Aorta (tissue), 5 donors: ENCODE data around the gene MYOG. TPM values are rescaled to one million over a fixed set of nuclear protein-coding genes. Genes with fewer than 3 reads are reported as not detected.

Experiments
- ATAC-seq: fragments of 200-7000 bp; cut with Tn5 transposase; one replicate; pipeline ENCODE4 v1.9.1; 2022; ENCODE audit warnings: moderate library complexity; ENCODE audit not compliant: low FRiP score
- DNase-seq, 2 donors: peaks; one replicate each; pipeline ENCODE4 v3.0.0-alpha.2; 2020
- H3K27ac ChIP-seq, 2 donors: one replicate each; pipeline ENCODE4 v1.5.1; 2013; ENCODE audit warnings: low read length in 2 of 2, mild to moderate bottlenecking in 2 of 2, moderate library complexity in 2 of 2, control low read depth in 1 of 2, inconsistent platforms in 1 of 2, low read depth in 1 of 2
- H3K27me3 ChIP-seq, 2 donors: one replicate each; pipeline ENCODE4 v1.6.1; 2013; ENCODE audit warnings: control low read depth in 1 of 2, low read length in 1 of 2, mild to moderate bottlenecking in 1 of 2, moderate library complexity in 1 of 2; ENCODE audit not compliant: insufficient read depth in 2 of 2, control insufficient read depth in 1 of 2
- H3K36me3 ChIP-seq, 2 donors: one replicate each; pipeline ENCODE4 v1.6.1; 2013; ENCODE audit warnings: control low read depth in 1 of 2, low read length in 1 of 2, mild to moderate bottlenecking in 1 of 2; ENCODE audit not compliant: insufficient read depth in 2 of 2, control insufficient read depth in 1 of 2
- H3K4me1 ChIP-seq, 2 donors: one replicate each; pipeline ENCODE4 v1.6.1; 2013; ENCODE audit warnings: low read length in 2 of 2, control low read depth in 1 of 2, mild to moderate bottlenecking in 1 of 2, moderate library complexity in 1 of 2; ENCODE audit not compliant: insufficient read depth in 2 of 2, control insufficient read depth in 1 of 2
- H3K4me3 ChIP-seq, 2 donors: one replicate each; pipeline ENCODE4 v1.5.1; 2013; ENCODE audit warnings: low read length in 2 of 2, control low read depth in 1 of 2, mild to moderate bottlenecking in 1 of 2
- H3K9me3 ChIP-seq: one replicate; pipeline ENCODE4 v1.6.1; 2013; ENCODE audit warnings: mild to moderate bottlenecking, low read length; ENCODE audit not compliant: control insufficient read depth
- WGBS, 2 donors: extraction: QIAGEN DNeasy Blood & Tissue Kit; methylation state at CpG; one replicate each; pipeline ENCODE4 v1.1.7; 2013; 5-methylcytosine and 5-hydroxymethylcytosine counted together
- intact Hi-C, 2 donors: fragments of 100-400 bp; cut with DNase I; formaldehyde crosslinking; loops; one replicate each; pipeline versions ENCODE4 v1.14.2 to v1.15.0; 2022
- polyA plus RNA-seq, 2 donors: library from polyadenylated mRNA; stranded (reverse); fragments of 200-250 nt; gene quantifications; one replicate each; pipeline ENCODE4 v1.2.3, GENCODE V29; 2013
- total RNA-seq, 2 donors: library from RNA; stranded (reverse); fragmentation: NEBNext Ultra II Directional; extraction: Animal tissue kit (Norgen Biotek cat#: 25700); gene quantifications; one replicate each; pipeline ENCODE4 v1.2.1, GENCODE V29; 2021
- donor health status: healthy with polysubstance abuse.
- donor health status: Bipolar disorder and iron deficiency.
- donor health status: DM: no; HTN: no; CAD: no.
- donor health status: DM: no; HTN: no; CAD: no.
- donor health status: DM: yes; HTN: yes; CAD: no.

MYOG gene
- total and polyA plus RNA-seq, 4 donors: not detected

DNA sequence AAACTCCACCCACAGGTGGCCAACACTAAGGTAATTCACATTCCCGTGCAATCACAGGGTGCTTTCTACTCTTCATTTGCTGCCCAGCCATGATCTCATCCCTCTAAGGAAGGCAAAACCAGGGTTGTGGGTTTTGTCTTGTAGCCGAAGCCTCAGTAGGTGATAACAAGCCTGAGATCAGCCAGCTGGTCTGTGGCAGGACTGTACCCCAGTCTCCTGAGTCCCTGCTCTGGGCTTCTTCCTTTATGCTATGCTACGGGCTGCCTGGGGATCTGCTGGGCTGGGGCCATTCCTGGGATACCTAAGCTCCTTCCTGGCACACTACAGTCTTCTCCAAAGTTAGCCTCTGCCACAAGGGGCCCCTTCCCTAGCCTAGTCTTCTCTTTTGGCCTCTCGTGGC is 49.7 kb downstream of the MYOG start:
- Histone ChIP-seq H3K27ac (no peak overlapping the region), H3K9me3 (no peaks in the 10 kb centered on the region), H3K4me1 (no peaks in the 10 kb centered on the region), H3K36me3 (no peaks in the 10 kb centered on the region), H3K4me3 (no peak overlapping the region), H3K27me3 (no peaks in the 10 kb centered on the region)
- DNase-seq: no peak
- 64 to 73% methylated on average over 4 of the region's 4 CpGs for WGBS, 2 donors
- no peak for ATAC-seq
- intact Hi-C loops: loop anchor here in 1 of 2 donors (5.0 kb wide), 1 partner anchor 136 kb away; no protein-coding TSS in a partner anchor

DNA sequence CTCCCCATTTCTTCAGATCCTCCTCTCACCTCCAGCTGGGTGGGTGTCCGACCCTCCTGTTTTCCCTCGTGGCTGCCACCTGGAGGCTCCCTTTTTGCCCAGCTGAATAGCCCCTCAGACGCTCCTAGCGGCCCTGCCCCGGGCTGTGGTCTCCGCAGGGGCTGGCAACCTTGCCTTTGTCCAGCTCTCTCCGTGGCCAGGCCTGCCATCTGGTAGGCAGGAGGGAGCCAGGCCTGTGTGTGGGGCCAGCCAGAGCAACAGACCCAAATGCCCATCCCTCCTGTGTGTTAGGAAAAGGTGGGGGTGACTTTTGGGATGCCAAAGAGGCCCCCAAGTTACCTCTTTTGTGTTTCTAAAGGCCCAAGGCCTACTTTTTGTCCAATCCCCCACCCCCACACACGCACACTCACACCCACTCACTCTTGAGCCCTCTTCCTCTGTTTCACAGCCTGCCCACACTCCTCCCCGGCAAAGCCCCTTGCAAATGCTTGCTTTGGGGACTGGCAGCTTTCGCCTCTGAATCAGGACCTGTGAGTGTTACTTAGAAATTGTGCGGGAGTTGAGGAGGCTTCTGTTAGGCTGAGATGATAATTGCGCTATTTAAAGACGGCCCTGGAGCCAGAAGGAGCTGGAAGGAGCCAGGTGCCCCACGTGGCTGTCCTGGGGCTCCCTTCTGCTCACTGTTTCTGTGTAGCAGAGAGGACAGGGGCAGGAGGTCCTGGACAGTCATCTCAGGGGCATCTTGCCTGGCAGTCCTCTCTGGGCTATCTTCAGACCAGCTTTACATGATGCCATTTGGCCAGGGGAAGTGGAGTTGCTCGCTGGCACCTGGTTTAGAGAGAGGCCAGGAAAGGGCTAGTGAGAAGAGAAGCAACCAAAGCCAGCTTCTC is 50.5 kb downstream of the MYOG start:
- H3K4me1 ChIP-seq: no peaks in the 10 kb centered on the region
- intact Hi-C loops: loop anchor here in 1 of 2 donors (5.0 kb wide), 1 partner anchor 137 kb away; no protein-coding TSS in a partner anchor
- ATAC-seq: no peak

DNA sequence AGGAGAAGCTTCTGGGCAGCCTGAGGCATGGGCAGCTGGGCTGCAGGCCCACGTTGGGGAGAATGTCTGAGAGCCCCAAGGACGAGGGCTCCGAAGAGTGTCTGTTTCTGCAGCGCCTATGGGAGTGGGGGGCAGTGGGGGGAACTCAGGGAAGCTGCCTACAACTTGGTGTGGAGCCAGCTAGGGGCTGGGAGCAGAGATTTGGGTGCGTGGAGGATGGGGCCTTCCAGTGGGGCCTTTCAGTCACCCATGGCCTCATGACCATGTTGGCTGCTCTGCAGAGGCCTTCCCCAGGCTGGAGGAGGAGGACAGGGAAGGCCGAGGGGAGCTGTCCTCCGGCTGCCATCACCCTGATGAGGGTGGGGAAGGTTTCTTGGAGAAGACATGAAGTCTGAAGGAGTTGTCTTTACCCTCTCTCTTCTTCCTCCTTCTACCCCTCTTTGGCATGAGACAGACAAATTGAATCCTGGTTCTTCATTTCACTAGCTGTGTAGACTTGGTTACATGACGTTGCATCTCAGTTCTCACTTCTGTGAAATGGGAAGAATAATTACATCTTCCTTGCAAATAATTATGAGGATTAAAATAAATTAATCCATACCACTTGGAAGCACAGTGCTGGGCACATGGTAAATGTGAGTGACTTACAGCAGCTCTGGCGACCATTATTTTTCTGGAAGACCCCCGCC is 51.2 kb downstream of the MYOG start:
- WGBS, 2 donors: 84 to 88% methylated on average over 10 of the region's 10 CpGs
- H3K9me3 ChIP-seq: no peaks in the 10 kb centered on the region
- DNase-seq: no peak
- H3K4me1 ChIP-seq: no peaks in the 10 kb centered on the region
- no peak overlapping the region for H3K27ac ChIP-seq
- intact Hi-C loops: loop anchor here in 1 of 2 donors (5.0 kb wide), 1 partner anchor 138 kb away; no protein-coding TSS in a partner anchor
- no peaks in the 10 kb centered on the region for H3K27me3 ChIP-seq
- no peaks in the 10 kb centered on the region for H3K36me3 ChIP-seq
- no peak for ATAC-seq
- H3K4me3 ChIP-seq: no peak overlapping the region

More for the DNA sequence above, 50.5 kb downstream of the MYOG start:
- no peak for DNase-seq
- WGBS, 2 donors: 88 to 92% methylated on average over 15 of the region's 15 CpGs
- no peaks in the 10 kb centered on the region for H3K27me3 ChIP-seq
- no peak overlapping the region for H3K4me3 ChIP-seq
- no peaks in the 10 kb centered on the region for H3K36me3 ChIP-seq
- no peaks in the 10 kb centered on the region for H3K9me3 ChIP-seq
- H3K27ac ChIP-seq: no peak overlapping the region

DNA sequence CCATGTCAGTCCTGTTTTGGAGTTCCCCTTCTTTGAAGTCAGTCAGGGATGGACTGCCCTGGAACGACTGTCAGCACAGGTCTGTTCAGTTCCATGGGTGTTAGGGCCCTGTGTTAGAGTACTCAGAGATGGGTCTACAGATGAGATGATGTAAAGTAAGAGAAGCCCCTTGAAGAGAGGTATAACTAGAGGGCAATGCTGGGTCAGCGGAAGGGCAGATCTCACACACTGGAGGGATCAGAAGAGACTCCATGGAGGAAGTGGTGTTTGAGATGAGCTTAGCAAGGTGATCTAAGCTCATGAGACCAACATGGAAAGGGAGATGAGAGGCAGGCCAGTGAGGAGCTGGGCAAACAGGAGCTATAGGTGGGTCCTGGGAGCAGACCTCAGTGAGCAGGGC is 51.9 kb downstream of the MYOG start:
- Histone ChIP-seq H3K4me3 (no peak overlapping the region), H3K4me1 (no peaks in the 10 kb centered on the region), H3K27ac (no peak overlapping the region), H3K27me3 (no peaks in the 10 kb centered on the region), H3K9me3 (no peaks in the 10 kb centered on the region), H3K36me3 (no peaks in the 10 kb centered on the region)
- no peak for ATAC-seq
- no peak for DNase-seq
- intact Hi-C loops: no loop called here
- WGBS, 2 donors: 92 to 95% methylated on average over 2 of the region's 2 CpGs

DNA sequence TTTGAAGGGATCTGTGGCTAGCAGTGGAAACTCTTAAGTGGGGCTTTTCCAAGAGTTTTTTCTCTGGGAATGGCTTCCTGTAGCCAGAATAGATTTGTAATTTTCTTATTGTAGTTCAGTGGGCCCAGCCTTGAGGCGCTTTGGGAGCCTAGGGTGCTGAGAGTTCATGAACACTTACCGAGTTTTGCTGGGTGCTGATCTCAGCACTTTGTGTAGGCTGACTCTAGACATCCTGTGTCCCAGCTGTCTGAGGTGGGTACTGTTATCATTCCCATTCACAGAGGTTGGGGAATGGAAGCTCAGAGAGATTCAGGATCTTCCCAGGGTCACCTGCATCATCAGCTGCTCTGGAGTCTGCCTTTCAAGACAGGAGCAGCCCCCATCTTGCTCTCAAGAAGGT is 52.5 kb downstream of the MYOG start:
- no peak for ATAC-seq
- H3K4me3 ChIP-seq: no peak overlapping the region
- H3K4me1 ChIP-seq: no peaks in the 10 kb centered on the region
- intact Hi-C loops: no loop called here
- H3K36me3 ChIP-seq: no peaks in the 10 kb centered on the region
- H3K27me3 ChIP-seq: no peaks in the 10 kb centered on the region
- 92 to 100% methylated on average over 2 of the region's 2 CpGs for WGBS, 2 donors
- no peaks in the 10 kb centered on the region for H3K9me3 ChIP-seq
- DNase-seq: no peak
- H3K27ac ChIP-seq: no peak overlapping the region

Other genes with a start within 250 kb of the MYOG start
- 1 to 10 TPM; 7.3 to 7.5 TPM for gene RABIF, start 196.9 kb downstream of the MYOG start, total RNA-seq
- gene RABIF, start 196.9 kb downstream of the MYOG start, polyA plus RNA-seq: 1 to 10 TPM; 4.0 to 5.9 TPM
- gene KLHL12, start 158.8 kb downstream of the MYOG start, total RNA-seq: 10 to 100 TPM; 15.9 to 17.9 TPM
- gene KLHL12, start 158.8 kb downstream of the MYOG start, polyA plus RNA-seq: 10 to 100 TPM; 12.6 to 13.6 TPM
- 10 to 100 TPM; 55.2 to 61.3 TPM for gene ADIPOR1, start 127.7 kb downstream of the MYOG start, total RNA-seq
- 10 to 100 TPM; 66.2 to 72.4 TPM for gene ADIPOR1, start 127.7 kb downstream of the MYOG start, polyA plus RNA-seq
- gene CYB5R1, start 118.8 kb downstream of the MYOG start, total RNA-seq: 10 to 100 TPM; 41.5 to 53.1 TPM
- gene CYB5R1, start 118.8 kb downstream of the MYOG start, polyA plus RNA-seq: 10 to 100 TPM; 33.2 to 76.0 TPM
- 10 to 100 TPM; 43.9 to 47.7 TPM for gene TMEM183A, start 78.6 kb downstream of the MYOG start, total RNA-seq
- gene TMEM183A, start 78.6 kb downstream of the MYOG start, polyA plus RNA-seq: 10 to 100 TPM; 46.9 to 55.7 TPM
- gene PPFIA4, start 59.5 kb downstream of the MYOG start, total RNA-seq: 10 to 100 TPM; 20.2 to 22.7 TPM
- 1 to 10 TPM; 3.3 to 5.9 TPM for gene PPFIA4, start 59.5 kb downstream of the MYOG start, polyA plus RNA-seq
- gene ADORA1, start 41.7 kb upstream of the MYOG start, total RNA-seq: 1 to 10 TPM in 1 of 2 donors, under 1 TPM in 1; 0.71 to 2.5 TPM
- gene ADORA1, start 41.7 kb upstream of the MYOG start, polyA plus RNA-seq: not detected
- not detected for gene MYBPH, start 89.8 kb upstream of the MYOG start, total RNA-seq
- not detected for gene MYBPH, start 89.8 kb upstream of the MYOG start, polyA plus RNA-seq
- gene CHI3L1, start 100.7 kb upstream of the MYOG start, total RNA-seq: 10 to 100 TPM; 17.8 to 34.2 TPM
- gene CHI3L1, start 100.7 kb upstream of the MYOG start, polyA plus RNA-seq: 1 to 10 TPM in 1 of 2 donors, under 1 TPM in 1; 0.87 to 5.4 TPM
- gene CHIT1, start 143.7 kb upstream of the MYOG start, total RNA-seq: 1 to 10 TPM; 1.3 to 2.2 TPM
- 10 to 100 TPM in 1 of 2 donors, under 1 TPM in 1; 0.56 to 16.4 TPM for gene CHIT1, start 143.7 kb upstream of the MYOG start, polyA plus RNA-seq
- 100 to 1,000 TPM in 1 of 2 donors, 10 to 100 TPM in 1; 51.6 to 302 TPM for gene BTG2, start 219.5 kb upstream of the MYOG start, total RNA-seq
- gene BTG2, start 219.5 kb upstream of the MYOG start, polyA plus RNA-seq: 100 to 1,000 TPM in 1 of 2 donors, 10 to 100 TPM in 1; 36.2 to 117 TPM